Measurements from ENCODE around the gene HTT.

DNA sequence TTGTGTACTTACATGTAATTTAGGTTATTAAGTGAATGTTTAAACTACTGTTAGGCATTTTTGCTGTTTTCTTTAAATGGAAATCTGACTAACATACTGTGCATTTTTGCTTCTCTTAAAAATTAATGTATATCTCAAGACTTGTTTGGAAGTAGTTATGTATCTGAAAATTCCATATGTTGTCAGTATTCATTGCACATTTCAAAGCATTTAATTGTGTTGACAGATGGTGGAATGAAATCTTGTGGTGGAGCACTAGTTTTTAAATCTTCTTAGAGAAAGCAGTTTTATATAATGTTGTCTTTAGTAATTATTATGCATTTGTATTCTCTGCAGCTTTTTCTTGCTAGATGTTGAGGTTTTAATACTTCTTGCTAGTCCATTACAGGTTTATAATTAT is 102.9 kb downstream of the HTT start:
- TF ChIP-seq EZH2 (IDR thresholded peaks at IDR 0.05) (no peak), POLR2AphosphoS5 (IDR thresholded peaks at IDR 0.05; ENCODE audit: borderline replicate concordance, low read depth, low read length) (no peak), FOXP2 (optimal IDR thresholded peaks at IDR 0.05; ENCODE audit: control extremely low read depth, extremely low read length, insufficient read depth) (no peak)
